ENCODE results near the gene CGB3. TPM values are rescaled to one million over a fixed set of nuclear protein-coding genes. Genes with fewer than 3 reads are reported as not detected.
"Not testable (repeated sequence)": the region's sequence is repeated elsewhere in the genome, so short reads cannot be mapped to it uniquely, and the experiment has no call there.

Gene CGB3
- total and polyA plus RNA-seq, 2 of the 4 experiments (the other 2 are of a cell fraction) = not detected

DNA sequence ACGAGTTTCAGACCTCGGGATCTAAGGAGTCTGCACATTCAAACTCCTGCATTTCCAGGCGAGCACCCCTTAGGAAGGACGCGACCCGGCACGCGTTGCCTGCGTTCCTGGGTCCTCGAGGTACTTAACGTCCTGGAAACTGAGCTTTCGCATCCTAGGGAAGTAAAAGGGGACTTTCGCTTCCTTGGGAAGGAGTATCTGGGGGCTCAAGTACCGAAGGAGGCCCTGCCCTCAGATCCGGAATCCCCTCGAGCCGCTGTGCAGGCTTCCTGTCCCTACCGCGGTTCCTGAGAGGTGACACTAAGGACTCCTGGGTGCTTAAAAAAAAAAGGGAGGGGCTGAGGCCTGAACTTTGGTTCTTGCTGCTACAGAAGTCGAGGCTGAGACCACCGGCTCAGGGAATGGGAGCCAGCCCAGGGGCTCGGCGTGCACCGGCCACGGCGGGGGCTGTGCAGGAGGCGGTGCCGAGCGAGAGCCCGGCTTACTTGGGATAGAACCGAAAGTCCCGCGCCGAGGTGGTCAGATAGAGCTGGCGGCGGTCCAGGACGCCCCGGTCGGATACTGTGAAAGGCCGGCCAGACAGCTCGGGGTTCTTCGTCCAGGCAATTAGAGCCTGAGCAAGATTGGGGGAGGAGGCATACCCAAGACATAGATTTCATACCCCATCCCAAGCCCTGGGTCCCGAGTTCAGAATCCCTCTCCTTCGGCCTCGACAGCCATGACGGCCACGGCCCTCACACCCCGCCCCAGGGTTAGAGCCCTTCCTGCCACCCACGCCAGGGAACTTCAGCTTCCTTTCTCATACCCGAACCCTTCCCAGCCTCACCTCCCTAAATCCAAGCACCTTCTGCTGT is 5.5 kb downstream of the CGB3 start:
- ATAC-seq (ENCODE audit: low read depth); BruUV-seq (replicated peaks); H2BK20ac ChIP-seq (ENCODE audit: low read depth, low read length); H3K79me1 ChIP-seq (ENCODE audit: low read depth in 1 of 2, low read length in 2 of 2); H3K27me3 ChIP-seq (ENCODE audit: control insufficient read depth, insufficient read depth, low read length); H4K5ac ChIP-seq (ENCODE audit: low read depth, low read length); in situ Hi-C loops (cut with MboI; ENCODE audit: low sequenced_read_pairs); dilution Hi-C loops (cut with HindIII; ENCODE audit: low sequenced_read_pairs, unreplicated experiment); H3K27ac ChIP-seq (ENCODE audit: insufficient read depth, low read length); H3K56ac ChIP-seq (ENCODE audit: extremely low read depth, insufficient read depth, low read length); DNase-seq; H3K9me1 ChIP-seq (ENCODE audit: insufficient read depth, low read length); intact Hi-C loops (cut with micrococcal nuclease); H3K9me3 ChIP-seq (ENCODE audit: control insufficient read depth, insufficient read depth, low read length); H3K18ac ChIP-seq (ENCODE audit: low read depth, low read length); H2AK9ac ChIP-seq (replicated peaks; ENCODE audit: low read depth, low read length, poor library complexity); H4K20me1 ChIP-seq (ENCODE audit: insufficient read depth, low read length); H2BK5ac ChIP-seq (ENCODE audit: low read depth, low read length, poor library complexity, severe bottlenecking); H3K4me1 ChIP-seq (ENCODE audit: control insufficient read depth, insufficient read depth, low read length); POLR2A ChIA-PET (ENCODE audit: unreplicated experiment): not testable (repeated sequence)
- Histone ChIP-seq H4K91ac (ENCODE audit: insufficient read depth, low read depth, low read length) (peak overlapping the region; percentile 37; the same call in 1 of the 2 replicates), H2AK5ac (ENCODE audit: low read depth, low read length) (peak overlapping the region; percentile 73), H3K14ac (replicated peaks; ENCODE audit: low read depth, low read length) (peak overlapping the region; percentile 91), H3K9ac (ENCODE audit: low read depth, low read length) (peak overlapping the region; percentile 34; the same call in 1 of the 2 replicates), H3K4me3 (ENCODE audit: insufficient read depth, low read depth, low read length) (peak overlapping the region; percentile 32; the same call in 1 of the 2 replicates), H2BK15ac (ENCODE audit: low read depth, low read length) (peak overlapping the region; percentile 13; the same call in 1 of the 3 replicates), H2AFZ (replicated peaks; ENCODE audit: low read length, poor library complexity) (peak overlapping the region; percentile 72), H3K23ac (ENCODE audit: low read depth, low read length) (peak overlapping the region; percentile 59; the same call in 1 of the 2 replicates), H3K36me3 (ENCODE audit: control insufficient read depth, insufficient read depth, low read length) (peaks cover 22% of the 10 kb centered on the region), H3K4me2 (ENCODE audit: low read depth, low read length) (peak overlapping the region; percentile 93), H4K8ac (ENCODE audit: low read depth in 2 of 2, low read length in 2 of 2) (peak overlapping the region in 1 of 2 experiments; percentile 67; a peak in 1 of 4 replicates), H3K4ac (ENCODE audit: low read depth, low read length) (0 out of 2 replicates have a peak overlapping the region, but pooled peaks have one; percentile 35), H2BK120ac (ENCODE audit: low read depth, low read length) (0 out of 2 replicates have a peak overlapping the region, but pooled peaks have one; percentile 64)
- CTCF ChIA-PET = interaction anchor here (0.6 to 1.6 kb wide), 5 partner anchors 19 to 119 kb away, joined by 3 to 5 read pairs (median 4); partner anchors contain the start of genes GYS1, NUCB1 and RUVBL2
- 30% methylated on average over 16 of the region's 50 CpGs; no CpG with 5 or more reads in 1 of the 2 experiments for WGBS, 2 experiments (ENCODE audit: extremely low coverage in 2 of 2, insufficient read length in 1 of 2)

Measured in IMR-90 (cell line).